GM23338 (cell line): ENCODE data around the gene KYNU. TPM values are rescaled to one million over a fixed set of nuclear protein-coding genes. Genes with fewer than 3 reads are reported as not detected.

Experiments
- ATAC-seq: fragments of 200-7000 bp; cut with Tn5 transposase; 3 replicates; pipeline ENCODE4 v1.9.1; 2020
- DNase-seq: peaks from one replicate; pipeline ENCODE4 v3.0.0-alpha.2; 2015; ENCODE audit warnings: low spot score
- H2AFZ ChIP-seq: fragments of 200-600 bp; sonication (generic); 2 replicates; pipeline ENCODE4 v1.8.0; 2016; ENCODE audit warnings: antibody characterized with exemption, mild to moderate bottlenecking, moderate library complexity
- H3F3A ChIP-seq: fragments of 200-600 bp; sonication (generic); replicated peaks from 2 replicates; pipeline ENCODE4 v1.8.0; 2017; ENCODE audit warnings: antibody characterized with exemption, mixed run types, low read depth
- H3K27ac ChIP-seq: fragments of 200-600 bp; sonication (generic); 2 replicates; pipeline ENCODE4 v1.6.1; 2016; ENCODE audit warnings: low read depth
- H3K27me3 ChIP-seq: fragments of 200-600 bp; sonication (generic); 2 replicates; pipeline ENCODE4 v1.8.0; 2016; ENCODE audit warnings: mild to moderate bottlenecking, mixed run types, moderate library complexity; ENCODE audit not compliant: insufficient read depth
- H3K36me3 ChIP-seq: fragments of 200-600 bp; sonication (generic); 2 replicates; pipeline ENCODE4 v1.8.0; 2016; ENCODE audit warnings: mild to moderate bottlenecking; ENCODE audit not compliant: insufficient read depth
- H3K4me1 ChIP-seq: fragments of 200-600 bp; sonication (generic); 2 replicates; pipeline ENCODE4 v1.8.0; 2016; ENCODE audit warnings: mild to moderate bottlenecking, moderate library complexity; ENCODE audit not compliant: insufficient read depth
- H3K4me2 ChIP-seq: fragments of 200-600 bp; sonication (generic); 2 replicates; pipeline ENCODE4 v1.7.1; 2017; ENCODE audit warnings: mixed run types
- H3K4me3 ChIP-seq: fragments of 200-600 bp; sonication (generic); 2 replicates; pipeline ENCODE4 v1.6.1; 2016; ENCODE audit warnings: mixed run types
- H3K79me2 ChIP-seq: fragments of 200-600 bp; sonication (generic); replicated peaks from 2 replicates; pipeline ENCODE4 v1.8.0; 2017; ENCODE audit warnings: mild to moderate bottlenecking; ENCODE audit not compliant: insufficient read depth
- H3K9me2 ChIP-seq: fragments of 200-600 bp; sonication (generic); 2 replicates; pipeline ENCODE4 v1.8.0; 2017; ENCODE audit not compliant: insufficient read depth
- H4K20me1 ChIP-seq: fragments of 200-600 bp; sonication (generic); replicated peaks from 2 replicates; pipeline ENCODE4 v1.8.0; 2017; ENCODE audit warnings: mild to moderate bottlenecking; ENCODE audit not compliant: insufficient read depth
- H3K27ac Mint-ChIP-seq: 2 replicates; pipeline ENCODE4 v1.8.0; 2020; ENCODE audit warnings: inconsistent platforms, mild to moderate bottlenecking, moderate library complexity, mixed read lengths
- H3K27me3 Mint-ChIP-seq: 3 replicates; pipeline ENCODE4 v1.8.0; 2022; ENCODE audit warnings: low read depth, mild to moderate bottlenecking, moderate library complexity, mixed read lengths, inconsistent platforms; ENCODE audit not compliant: insufficient read depth, poor library complexity
- H3K36me3 Mint-ChIP-seq: 3 replicates; pipeline ENCODE4 v1.8.0; 2021; ENCODE audit warnings: low read depth, mild to moderate bottlenecking, inconsistent platforms, moderate library complexity, mixed read lengths
- H3K4me1 Mint-ChIP-seq: 3 replicates; pipeline ENCODE4 v1.8.0; 2020; ENCODE audit warnings: mild to moderate bottlenecking, inconsistent platforms, mixed read lengths
- H3K4me3 Mint-ChIP-seq: 3 replicates; pipeline ENCODE4 v1.8.0; 2021; ENCODE audit warnings: moderate library complexity, mild to moderate bottlenecking, inconsistent platforms, mixed read lengths
- H3K9me3 Mint-ChIP-seq: 3 replicates; pipeline ENCODE4 v1.8.0; 2020; ENCODE audit warnings: moderate library complexity, mild to moderate bottlenecking, inconsistent platforms, mixed read lengths
- CREB1 ChIP-seq: fragments of 250-450 bp; sonication (Bioruptor Pico); IDR thresholded peaks from 2 replicates; pipeline ENCODE4 v1.5.0; 2020; ENCODE audit warnings: low read depth, mild to moderate bottlenecking, moderate library complexity
- ETS1 ChIP-seq: IDR thresholded peaks from 2 replicates; pipeline ENCODE4 v1.6.1; 2016; ENCODE audit warnings: antibody characterized with exemption
- EZH2 ChIP-seq: fragments of 200-600 bp; sonication (generic); IDR thresholded peaks from one replicate; pipeline ENCODE4 v1.8.0; 2017; ENCODE audit warnings: antibody characterized with exemption, mild to moderate bottlenecking, low read depth; ENCODE audit not compliant: unreplicated experiment
- EZH2phosphoT487 ChIP-seq: fragments of 200-600 bp; sonication (generic); IDR thresholded peaks from one replicate; pipeline ENCODE4 v1.8.1; 2018; ENCODE audit warnings: antibody characterized with exemption; ENCODE audit not compliant: unreplicated experiment
- JUNB ChIP-seq: IDR thresholded peaks from one replicate; pipeline ENCODE4 v1.6.1; 2016; ENCODE audit warnings: antibody characterized with exemption; ENCODE audit not compliant: unreplicated experiment
- NANOG ChIP-seq: IDR thresholded peaks from 2 replicates; pipeline ENCODE4 v1.6.1; 2016; ENCODE audit warnings: antibody characterized with exemption, borderline replicate concordance
- POLR2AphosphoS5 ChIP-seq: IDR thresholded peaks from 2 replicates; pipeline ENCODE4 v1.6.1; 2016; ENCODE audit warnings: antibody characterized with exemption, low read depth
- REST ChIP-seq: IDR thresholded peaks from one replicate; pipeline ENCODE4 v1.6.1; 2018; ENCODE audit warnings: antibody characterized with exemption; ENCODE audit not compliant: unreplicated experiment
- STAT1 ChIP-seq: IDR thresholded peaks from one replicate; pipeline ENCODE4 v1.6.1; 2016; ENCODE audit warnings: antibody characterized with exemption; ENCODE audit not compliant: unreplicated experiment
- ZNF114 ChIP-seq: fragments of 250-450 bp; sonication (Bioruptor Pico); IDR thresholded peaks from 2 replicates; pipeline ENCODE4 v1.5.0; 2020; ENCODE audit warnings: mild to moderate bottlenecking, moderate library complexity
- ZNF331 ChIP-seq: fragments of 250-450 bp; sonication (Bioruptor Pico); IDR thresholded peaks from 2 replicates; pipeline ENCODE4 v1.5.0; 2020; ENCODE audit warnings: low read depth, mild to moderate bottlenecking, moderate library complexity
- ZNF462 ChIP-seq: fragments of 250-450 bp; sonication (Bioruptor Pico); IDR thresholded peaks from 2 replicates; pipeline ENCODE4 v1.5.0; 2020; ENCODE audit warnings: mild to moderate bottlenecking, moderate library complexity
- polyA plus RNA-seq: library from polyadenylated mRNA; unstranded; fragments of >200 nt; fragmentation: Nextera tagmentation; extraction: Ambion mirVana; gene quantifications from 2 replicates; pipeline ENCODE4 v1.2.1, GENCODE V29; 2016
- total RNA-seq: library from RNA; depleted of rRNA; stranded (reverse); fragments of >200 nt; shearing (Covaris generic); gene quantifications from 2 replicates; pipeline ENCODE4 v1.2.3, GENCODE V29; 2014
- TF ChIP-seq, protein P1 (sequence below), 2 experiments: fragments of 200-600 bp in 1 of 2; sonication (generic) in 1 of 2; conservative IDR thresholded peaks; 2 replicates each; pipeline versions ENCODE4 v1.5.1 to v1.6.1; 2016 to 2017; ENCODE audit warnings: antibody characterized with exemption in 2 of 2, low read depth in 2 of 2, mild to moderate bottlenecking in 2 of 2, moderate library complexity in 1 of 2

Gene KYNU
- total and polyA plus RNA-seq, 2 experiments from 2014 or later = 0.03 to 0.21 TPM

DNA sequence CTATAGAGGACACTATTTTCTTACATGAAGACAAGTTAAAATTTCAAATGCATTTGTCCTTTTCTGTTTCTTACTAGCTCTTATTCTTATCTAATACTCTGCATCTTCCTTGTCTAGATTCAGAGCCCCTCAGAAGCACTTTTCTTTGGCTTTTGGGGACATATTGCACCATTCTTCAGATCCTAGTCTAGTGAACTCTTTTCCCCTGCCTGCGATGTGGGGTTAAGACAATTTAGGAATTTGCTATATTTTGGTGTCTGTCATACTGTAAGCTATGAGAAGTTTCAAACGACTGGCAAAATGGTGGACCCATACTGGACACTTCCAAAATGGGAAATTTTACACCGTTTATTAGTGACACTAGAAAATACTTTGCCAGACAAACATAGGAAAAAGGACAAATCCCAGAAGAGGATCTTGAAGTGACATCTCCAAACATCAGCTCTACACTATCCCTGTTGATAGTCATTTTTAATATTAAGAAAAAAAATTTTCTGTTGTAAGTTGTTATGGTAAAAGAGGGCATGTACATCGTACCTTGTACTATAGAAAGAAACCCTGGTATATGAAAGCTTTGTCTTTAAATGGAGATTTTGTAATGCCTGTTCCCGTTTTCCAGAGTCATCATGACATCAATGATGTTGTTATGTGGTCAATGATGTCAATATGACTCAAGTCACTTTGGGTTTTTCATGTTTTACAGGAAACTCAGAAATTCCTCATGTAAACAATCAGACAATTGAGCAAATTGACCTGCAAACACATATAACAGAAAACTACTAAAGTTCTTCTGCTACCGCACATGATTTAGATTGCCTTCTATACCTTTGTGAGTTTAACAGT, 4.4 kb upstream of the KYNU start:
- no peaks in the 10 kb centered on the region for H3K27me3 ChIP-seq
- Mint-ChIP-seq H3K9me3 (peaks cover 6% of the 10 kb centered on the region; the same call in 1 of the 3 replicates), H3K27me3 (peaks cover 3% of the 10 kb centered on the region), H3K4me1 (peaks cover 13% of the 10 kb centered on the region; the same call in 1 of the 3 replicates), H3K27ac (no peak overlapping the region), H3K4me3 (no peak overlapping the region), H3K36me3 (peaks cover 4% of the 10 kb centered on the region; the same call in 2 of the 3 replicates)
- DNase-seq (no peak), ATAC-seq (no peak)
- no peaks in the 10 kb centered on the region for H3K36me3 ChIP-seq
- peak overlapping the region; percentile 82; the same call in 1 of the 2 replicates for H2AFZ ChIP-seq
- no peak overlapping the region for H3K4me3 ChIP-seq
- no peaks in the 10 kb centered on the region for H3K79me2 ChIP-seq
- H4K20me1 ChIP-seq = no peaks in the 10 kb centered on the region
- TF ChIP-seq JUNB = no peak
- no peak for TF ChIP-seq EZH2
- TF ChIP-seq EZH2phosphoT487 = no peak
- no peak for TF ChIP-seq NANOG
- TF ChIP-seq, protein P1, sequence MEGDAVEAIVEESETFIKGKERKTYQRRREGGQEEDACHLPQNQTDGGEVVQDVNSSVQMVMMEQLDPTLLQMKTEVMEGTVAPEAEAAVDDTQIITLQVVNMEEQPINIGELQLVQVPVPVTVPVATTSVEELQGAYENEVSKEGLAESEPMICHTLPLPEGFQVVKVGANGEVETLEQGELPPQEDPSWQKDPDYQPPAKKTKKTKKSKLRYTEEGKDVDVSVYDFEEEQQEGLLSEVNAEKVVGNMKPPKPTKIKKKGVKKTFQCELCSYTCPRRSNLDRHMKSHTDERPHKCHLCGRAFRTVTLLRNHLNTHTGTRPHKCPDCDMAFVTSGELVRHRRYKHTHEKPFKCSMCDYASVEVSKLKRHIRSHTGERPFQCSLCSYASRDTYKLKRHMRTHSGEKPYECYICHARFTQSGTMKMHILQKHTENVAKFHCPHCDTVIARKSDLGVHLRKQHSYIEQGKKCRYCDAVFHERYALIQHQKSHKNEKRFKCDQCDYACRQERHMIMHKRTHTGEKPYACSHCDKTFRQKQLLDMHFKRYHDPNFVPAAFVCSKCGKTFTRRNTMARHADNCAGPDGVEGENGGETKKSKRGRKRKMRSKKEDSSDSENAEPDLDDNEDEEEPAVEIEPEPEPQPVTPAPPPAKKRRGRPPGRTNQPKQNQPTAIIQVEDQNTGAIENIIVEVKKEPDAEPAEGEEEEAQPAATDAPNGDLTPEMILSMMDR (conservative IDR thresholded peaks at IDR 0.05; ENCODE audit: low read depth in 2 of 2) = no peak
- TF ChIP-seq ZNF331 = no peak
- no peak for TF ChIP-seq ZNF114 (CRISPR knock-in tag)
- TF ChIP-seq POLR2AphosphoS5 = no peak
- TF ChIP-seq STAT1 = no peak
- TF ChIP-seq CREB1 (CRISPR knock-in tag) = no peak
- TF ChIP-seq ETS1 = no peak
- no peak for TF ChIP-seq REST
- no peak for TF ChIP-seq ZNF462 (CRISPR knock-in tag)
- no peaks in the 10 kb centered on the region for H3K9me2 ChIP-seq
- no peaks in the 10 kb centered on the region for H3F3A ChIP-seq
- no peak overlapping the region for H3K4me2 ChIP-seq
- H3K4me1 ChIP-seq = 0 out of 2 replicates have a peak, but pooled peaks cover 3% of the 10 kb centered on the region
- H3K27ac ChIP-seq = no peak overlapping the region
